A549 treated with CORT108297 at 1 μM for 4 hours (cell line): ENCODE data around the gene MAP1B. TPM values are rescaled to one million over a fixed set of nuclear protein-coding genes. Genes with fewer than 3 reads are reported as not detected.

Experiments
- total RNA-seq: library from RNA; stranded (reverse); fragments of 200-300 nt; extraction: Qiagen RNA extraction; gene quantifications from 5 replicates; pipeline ENCODE4 v1.2.3, GENCODE V29; 2022

Gene MAP1B
- 31.8 to 47.2 TPM (median 37.3 TPM) in 5 replicates for total RNA-seq

GRCh38 chr5:72107131-72107900 lies at the start of gene MAP1B:
TSS of gene MAP1B (plus strand) at chr5:72107475. CDS start at chr5:72107532, 57 bp downstream.

Other genes starting within 250 kb of the MAP1B start
- 52.7 to 57.7 TPM (median 56.0 TPM) in 5 replicates for gene MRPS27, start 212.8 kb downstream of the MAP1B start, total RNA-seq
- gene PTCD2, start 212.9 kb downstream of the MAP1B start, total RNA-seq: 10.2 to 12.1 TPM (median 10.9 TPM) in 5 replicates